ENCODE results near the gene NANOS3. TPM values are rescaled to one million over a fixed set of nuclear protein-coding genes. Genes with fewer than 3 reads are reported as not detected.

Gene NANOS3
- total RNA-seq, 1 experiment from 2014 or later: not detected

GRCh38 chr19:13875824-13876223 lies 1.1 kb upstream of the NANOS3 start:
- DNase-seq (ENCODE audit: low read depth, low spot score): no peak
- in situ Hi-C loops (cut with HindIII; ENCODE audit: low pct_unique_long_range_greater_than_20kb, low sequenced_read_pairs): no loop called here

- in situ Hi-C loops (cut with HindIII; ENCODE audit: low pct_unique_long_range_greater_than_20kb, low sequenced_read_pairs): no loop called here
- DNase-seq (ENCODE audit: low read depth, low spot score): no peak
Observed at GRCh38 chr19:13877303-13877702, 369 bp downstream of the NANOS3 start.

GRCh38 chr19:13880059-13881043 lies 3.4 kb downstream of the NANOS3 start:
- DNase-seq (ENCODE audit: low read depth, low spot score): peak; percentile 88
- in situ Hi-C loops (cut with HindIII; ENCODE audit: low pct_unique_long_range_greater_than_20kb, low sequenced_read_pairs): no loop called here

- in situ Hi-C loops (cut with HindIII; ENCODE audit: low pct_unique_long_range_greater_than_20kb, low sequenced_read_pairs): no loop called here
- DNase-seq (ENCODE audit: low read depth, low spot score): no peak
Observed at GRCh38 chr19:13881251-13881691, 4.3 kb downstream of the NANOS3 start.

- in situ Hi-C loops (cut with HindIII; ENCODE audit: low pct_unique_long_range_greater_than_20kb, low sequenced_read_pairs): no loop called here
- no peak for DNase-seq (ENCODE audit: low read depth, low spot score)
Observed at GRCh38 chr19:13881692-13882418, 4.9 kb downstream of the NANOS3 start.

- in situ Hi-C loops (cut with HindIII; ENCODE audit: low pct_unique_long_range_greater_than_20kb, low sequenced_read_pairs): no loop called here
- DNase-seq (ENCODE audit: low read depth, low spot score): no peak
Observed at GRCh38 chr19:13882419-13882795, 5.5 kb downstream of the NANOS3 start.

GRCh38 chr19:13882836-13883235 lies 5.9 kb downstream of the NANOS3 start:
- in situ Hi-C loops (cut with HindIII; ENCODE audit: low pct_unique_long_range_greater_than_20kb, low sequenced_read_pairs): no loop called here

GRCh38 chr19:13883516-13884064 lies 6.7 kb downstream of the NANOS3 start:
- in situ Hi-C loops (cut with HindIII; ENCODE audit: low pct_unique_long_range_greater_than_20kb, low sequenced_read_pairs): no loop called here

More at GRCh38 chr19:13882836-13883235, 5.9 kb downstream of the NANOS3 start:
- DNase-seq (ENCODE audit: low read depth, low spot score): no peak

GRCh38 chr19:13884726-13885591 lies 8.0 kb downstream of the NANOS3 start:
- DNase-seq (ENCODE audit: low read depth, low spot score): no peak

More at GRCh38 chr19:13883516-13884064, 6.7 kb downstream of the NANOS3 start:
- peak; percentile 29 for DNase-seq (ENCODE audit: low read depth, low spot score)

GRCh38 chr19:13885826-13886365 lies 9.0 kb downstream of the NANOS3 start:
- in situ Hi-C loops (cut with HindIII; ENCODE audit: low pct_unique_long_range_greater_than_20kb, low sequenced_read_pairs): no loop called here
- no peak for DNase-seq (ENCODE audit: low read depth, low spot score)

More at GRCh38 chr19:13884726-13885591, 8.0 kb downstream of the NANOS3 start:
- in situ Hi-C loops (cut with HindIII; ENCODE audit: low pct_unique_long_range_greater_than_20kb, low sequenced_read_pairs): no loop called here

- in situ Hi-C loops (cut with HindIII; ENCODE audit: low pct_unique_long_range_greater_than_20kb, low sequenced_read_pairs): no loop called here
- DNase-seq (ENCODE audit: low read depth, low spot score): no peak
Observed at GRCh38 chr19:13887018-13887436, 10.1 kb downstream of the NANOS3 start.

- in situ Hi-C loops (cut with HindIII; ENCODE audit: low pct_unique_long_range_greater_than_20kb, low sequenced_read_pairs): no loop called here
- DNase-seq (ENCODE audit: low read depth, low spot score): no peak
Observed at GRCh38 chr19:13887517-13887916, 10.6 kb downstream of the NANOS3 start.

GRCh38 chr19:13888281-13888680 lies 11.3 kb downstream of the NANOS3 start:
- in situ Hi-C loops (cut with HindIII; ENCODE audit: low pct_unique_long_range_greater_than_20kb, low sequenced_read_pairs): no loop called here
- DNase-seq (ENCODE audit: low read depth, low spot score): no peak

GRCh38 chr19:13890136-13890535 lies 13.2 kb downstream of the NANOS3 start:
- no peak for DNase-seq (ENCODE audit: low read depth, low spot score)
- in situ Hi-C loops (cut with HindIII; ENCODE audit: low pct_unique_long_range_greater_than_20kb, low sequenced_read_pairs): no loop called here

GRCh38 chr19:13892870-13893269 lies 15.9 kb downstream of the NANOS3 start:
- no peak for DNase-seq (ENCODE audit: low read depth, low spot score)
- in situ Hi-C loops (cut with HindIII; ENCODE audit: low pct_unique_long_range_greater_than_20kb, low sequenced_read_pairs): no loop called here

- no peak for DNase-seq (ENCODE audit: low read depth, low spot score)
- in situ Hi-C loops (cut with HindIII; ENCODE audit: low pct_unique_long_range_greater_than_20kb, low sequenced_read_pairs): no loop called here
Observed at GRCh38 chr19:13894552-13894951, 17.6 kb downstream of the NANOS3 start.

GRCh38 chr19:13896227-13896626 lies 19.3 kb downstream of the NANOS3 start:
- in situ Hi-C loops (cut with HindIII; ENCODE audit: low pct_unique_long_range_greater_than_20kb, low sequenced_read_pairs): no loop called here
- DNase-seq (ENCODE audit: low read depth, low spot score): no peak
